ENCODE measurements around the gene LRRC8C.

GRCh38 chr1:89704014-89704413, 71.1 kb downstream of the LRRC8C start:
- TF ChIP-seq, protein P1, sequence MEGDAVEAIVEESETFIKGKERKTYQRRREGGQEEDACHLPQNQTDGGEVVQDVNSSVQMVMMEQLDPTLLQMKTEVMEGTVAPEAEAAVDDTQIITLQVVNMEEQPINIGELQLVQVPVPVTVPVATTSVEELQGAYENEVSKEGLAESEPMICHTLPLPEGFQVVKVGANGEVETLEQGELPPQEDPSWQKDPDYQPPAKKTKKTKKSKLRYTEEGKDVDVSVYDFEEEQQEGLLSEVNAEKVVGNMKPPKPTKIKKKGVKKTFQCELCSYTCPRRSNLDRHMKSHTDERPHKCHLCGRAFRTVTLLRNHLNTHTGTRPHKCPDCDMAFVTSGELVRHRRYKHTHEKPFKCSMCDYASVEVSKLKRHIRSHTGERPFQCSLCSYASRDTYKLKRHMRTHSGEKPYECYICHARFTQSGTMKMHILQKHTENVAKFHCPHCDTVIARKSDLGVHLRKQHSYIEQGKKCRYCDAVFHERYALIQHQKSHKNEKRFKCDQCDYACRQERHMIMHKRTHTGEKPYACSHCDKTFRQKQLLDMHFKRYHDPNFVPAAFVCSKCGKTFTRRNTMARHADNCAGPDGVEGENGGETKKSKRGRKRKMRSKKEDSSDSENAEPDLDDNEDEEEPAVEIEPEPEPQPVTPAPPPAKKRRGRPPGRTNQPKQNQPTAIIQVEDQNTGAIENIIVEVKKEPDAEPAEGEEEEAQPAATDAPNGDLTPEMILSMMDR (IDR thresholded peaks at IDR 0.05) = no peak
- no peak for TF ChIP-seq EZH2 (IDR thresholded peaks at IDR 0.05; ENCODE audit: borderline replicate concordance, insufficient read depth, low read depth, low read length, poor library complexity, severe bottlenecking)
